A549 (cell line): ENCODE results near the gene PAN3. TPM values are rescaled to one million over a fixed set of nuclear protein-coding genes. Genes with fewer than 3 reads are reported as not detected.

Experiments used
- ATAC-seq, 2 experiments: fragments of 200-7000 bp in 1 of 2; fragments of >200 bp in 1 of 2; cut with Nextera tagmentation in 1 of 2; cut with Tn5 transposase in 1 of 2; 3 replicates each; pipeline versions ENCODE4 v1.8.0 to v1.9.1; 2018 to 2020; ENCODE audit warnings: mild to moderate bottlenecking in 1 of 2, moderate library complexity in 1 of 2
- CTCF ChIA-PET: fragments of 300-600 bp; sonication (Branson Sonifier 250); formaldehyde crosslinking; extraction: SDS; loops from one replicate; lab custom pipeline; 2021; ENCODE audit warnings: antibody characterized with exemption, inconsistent platforms; lab: Yijun Ruan, JAX
- POLR2A ChIA-PET: fragments of 350-600 bp; formaldehyde crosslinking; extraction: SDS; loops from one replicate; lab custom pipeline; 2021; ENCODE audit warnings: antibody characterized with exemption, inconsistent platforms; lab: Yijun Ruan, JAX
- DNase-seq, 2 experiments: peaks; one replicate each; pipeline versions ENCODE4 v3.0.0 to v3.0.0-alpha.2; 2011 to 2016; ENCODE audit warnings: low read depth in 1 of 2, low spot score in 1 of 2
- FAIRE-seq: peaks from 2 replicates; lab custom pipeline; 2011; peaks lifted over from hg19 to GRCh38; lab: Jason Lieb, UNC
- H3K27ac ChIP-seq, 2 experiments: fragments of >200 bp; sonication (Bioruptor Twin); formaldehyde crosslinking; 3 replicates each; pipeline ENCODE4 v1.5.1; 2016 to 2017
- H3K4me1 ChIP-seq: fragments of >200 bp; sonication (Bioruptor Twin); formaldehyde crosslinking; 3 replicates; pipeline ENCODE4 v1.6.1; 2016
- H3K4me2 ChIP-seq: fragments of >200 bp; sonication (Bioruptor Twin); formaldehyde crosslinking; 3 replicates; pipeline ENCODE4 v1.6.1; 2016
- H3K4me3 ChIP-seq: fragments of >200 bp; sonication (Bioruptor Twin); formaldehyde crosslinking; 3 replicates; pipeline ENCODE4 v1.5.1; 2016
- H3K9me3 ChIP-seq: fragments of >200 bp; sonication (Bioruptor Twin); formaldehyde crosslinking; 3 replicates; pipeline ENCODE4 v1.6.1; 2016
- BHLHE40 ChIP-seq: IDR thresholded peaks from 2 replicates; pipeline ENCODE4 v1.6.1; 2012; ENCODE audit warnings: low read depth, low read length, inconsistent platforms
- CBX2 ChIP-seq: fragments of 200-600 bp; sonication (generic); IDR thresholded peaks from 2 replicates; pipeline ENCODE4 v1.6.1; 2016; ENCODE audit warnings: low read depth, mild to moderate bottlenecking, borderline replicate concordance
- EHMT2 ChIP-seq: fragments of 200-600 bp; sonication (generic); IDR thresholded peaks from 2 replicates; pipeline ENCODE4 v1.6.1; 2016; ENCODE audit warnings: antibody characterized with exemption, low read depth, mild to moderate bottlenecking, moderate library complexity
- EP300 ChIP-seq, 2 experiments: fragments of >200 bp; sonication (Bioruptor Twin); formaldehyde crosslinking; IDR thresholded peaks; 2 replicates in 1 of 2; 3 replicates in 1 of 2; pipeline ENCODE4 v1.6.1; 2016 to 2017
- FOSB ChIP-seq: fragments of 250-450 bp; sonication (Bioruptor Pico); IDR thresholded peaks from 2 replicates; pipeline ENCODE4 v1.5.0; 2020; ENCODE audit warnings: mild to moderate bottlenecking, moderate library complexity
- FOSL2 ChIP-seq, 2 experiments: fragments of 450-650 bp in 1 of 2; fragments of >200 bp in 1 of 2; sonication (Bioruptor Twin) in 1 of 2; formaldehyde crosslinking; IDR thresholded peaks; 2 replicates each; pipeline versions ENCODE4 v1.5.0 to v1.6.1; 2016 to 2020; ENCODE audit warnings: mild to moderate bottlenecking in 1 of 2, moderate library complexity in 1 of 2
- GATA3 ChIP-seq: IDR thresholded peaks from 2 replicates; pipeline ENCODE4 v1.6.1; 2012; ENCODE audit warnings: borderline replicate concordance
- HEYL ChIP-seq: fragments of 250-450 bp; sonication (Bioruptor Pico); IDR thresholded peaks from 2 replicates; pipeline ENCODE4 v1.8.0; 2021; ENCODE audit warnings: mild to moderate bottlenecking, moderate library complexity
- HOXB13 ChIP-seq: fragments of 250-450 bp; sonication (Bioruptor Pico); IDR thresholded peaks from 2 replicates; pipeline ENCODE4 v1.5.0; 2020; ENCODE audit warnings: low read depth, mild to moderate bottlenecking, moderate library complexity
- KDM1A ChIP-seq: fragments of 200-600 bp; sonication (generic); IDR thresholded peaks from 2 replicates; pipeline ENCODE4 v1.6.1; 2016; ENCODE audit warnings: low read depth, mild to moderate bottlenecking
- MAFK ChIP-seq: fragments of 450-650 bp; IDR thresholded peaks from 2 replicates; pipeline ENCODE4 v1.6.1; 2014; ENCODE audit not compliant: partially characterized antibody
- POLR2A ChIP-seq: IDR thresholded peaks from 2 replicates; pipeline ENCODE4 v1.6.1; 2012; ENCODE audit warnings: mild to moderate bottlenecking, low read length
- RARB ChIP-seq: fragments of 250-450 bp; sonication (Bioruptor Pico); IDR thresholded peaks from 2 replicates; pipeline ENCODE4 v1.8.0; 2021; ENCODE audit warnings: mild to moderate bottlenecking, moderate library complexity
- RFX5 ChIP-seq: fragments of 450-650 bp; IDR thresholded peaks from 2 replicates; pipeline ENCODE4 v1.7.1; 2014; ENCODE audit warnings: antibody characterized with exemption, mild to moderate bottlenecking, moderate library complexity
- SMC3 ChIP-seq: fragments of >200 bp; sonication (Bioruptor Twin); formaldehyde crosslinking; IDR thresholded peaks from 3 replicates; pipeline ENCODE4 v1.6.1; 2018; ENCODE audit warnings: inconsistent platforms
- ZC3H11A ChIP-seq: fragments of 450-650 bp; IDR thresholded peaks from 2 replicates; pipeline ENCODE4 v1.6.1; 2014; ENCODE audit warnings: antibody characterized with exemption, mild to moderate bottlenecking
- ZNF302 ChIP-seq: fragments of 250-450 bp; sonication (Bioruptor Pico); IDR thresholded peaks from 2 replicates; pipeline ENCODE4 v1.9.0; 2021; ENCODE audit warnings: inconsistent platforms, mild to moderate bottlenecking, moderate library complexity
- WGBS: methylation state at CpG from one replicate; pipeline ENCODE4 v1.1.6; 2017; ENCODE audit errors: missing lambda C conversion rate; 5-methylcytosine and 5-hydroxymethylcytosine counted together
- polyA plus RNA-seq, 4 experiments: library from polyadenylated mRNA; depleted of rRNA in 3 of 4; stranded (reverse); fragments of >200 nt; fragmentation: RNase III in 1 of 4; extraction: RNeasy Plus Mini Kit Qiagen cat#74134 plus additional on column Dnase treatment in 1 of 4; gene quantifications; 2 replicates in 3 of 4; 3 replicates in 1 of 4; pipeline ENCODE4 v1.2.3, GENCODE V29; 2011 to 2017
- TF ChIP-seq, protein P1 (sequence below): fragments of 200-600 bp; sonication (generic); IDR thresholded peaks from 2 replicates; pipeline ENCODE4 v1.6.1; 2016; ENCODE audit warnings: antibody characterized with exemption, mild to moderate bottlenecking, moderate library complexity
- TF ChIP-seq, protein P2 (sequence below): fragments of 450-650 bp; IDR thresholded peaks from 2 replicates; pipeline ENCODE4 v1.6.1; 2014; ENCODE audit warnings: antibody characterized with exemption
- TF ChIP-seq, protein P3 (sequence below): fragments of 150-350 bp; IDR thresholded peaks from 2 replicates; pipeline ENCODE4 v1.6.1; 2014; ENCODE audit warnings: low read depth, mild to moderate bottlenecking, low read length
- TF ChIP-seq, protein P4 (sequence below): IDR thresholded peaks from 2 replicates; pipeline ENCODE4 v1.6.1; 2012; ENCODE audit warnings: low read depth, borderline replicate concordance
- TF ChIP-seq, protein P5 (sequence below): IDR thresholded peaks from 2 replicates; pipeline ENCODE4 v1.6.1; 2012

Gene PAN3
- polyA plus RNA-seq, 2 of the 4 experiments (the other 2 are of a cell fraction) = 6.2 to 13.9 TPM

DNA sequence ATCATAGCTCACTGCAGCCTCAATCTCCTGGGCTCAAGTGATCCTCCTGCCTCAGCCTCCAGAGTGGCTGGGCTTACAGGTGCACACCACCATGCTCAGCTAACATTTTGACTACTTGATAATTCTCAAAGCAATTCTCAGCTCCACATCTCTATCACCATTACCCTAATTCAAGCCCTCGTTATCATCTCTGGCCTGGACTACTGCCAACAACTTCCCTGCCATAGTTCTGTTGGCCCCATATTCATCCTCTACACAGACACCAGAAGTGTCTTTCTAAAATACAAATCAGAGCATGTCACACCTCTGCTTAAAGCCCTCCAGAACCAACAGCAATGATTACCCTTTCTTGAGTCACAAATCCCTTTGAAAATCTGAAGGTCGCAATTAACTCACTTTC is 45.9 kb upstream of the PAN3 start:
- ATAC-seq = no peak
- WGBS = 20% methylated on average over 2 of the region's 2 CpGs
- H3K4me3 ChIP-seq = no peak overlapping the region
- H3K4me2 ChIP-seq = no peak overlapping the region
- CTCF ChIA-PET = no interaction called here
- H3K9me3 ChIP-seq = no peaks in the 10 kb centered on the region
- H3K4me1 ChIP-seq = no peaks in the 10 kb centered on the region
- TF ChIP-seq, protein P1, sequence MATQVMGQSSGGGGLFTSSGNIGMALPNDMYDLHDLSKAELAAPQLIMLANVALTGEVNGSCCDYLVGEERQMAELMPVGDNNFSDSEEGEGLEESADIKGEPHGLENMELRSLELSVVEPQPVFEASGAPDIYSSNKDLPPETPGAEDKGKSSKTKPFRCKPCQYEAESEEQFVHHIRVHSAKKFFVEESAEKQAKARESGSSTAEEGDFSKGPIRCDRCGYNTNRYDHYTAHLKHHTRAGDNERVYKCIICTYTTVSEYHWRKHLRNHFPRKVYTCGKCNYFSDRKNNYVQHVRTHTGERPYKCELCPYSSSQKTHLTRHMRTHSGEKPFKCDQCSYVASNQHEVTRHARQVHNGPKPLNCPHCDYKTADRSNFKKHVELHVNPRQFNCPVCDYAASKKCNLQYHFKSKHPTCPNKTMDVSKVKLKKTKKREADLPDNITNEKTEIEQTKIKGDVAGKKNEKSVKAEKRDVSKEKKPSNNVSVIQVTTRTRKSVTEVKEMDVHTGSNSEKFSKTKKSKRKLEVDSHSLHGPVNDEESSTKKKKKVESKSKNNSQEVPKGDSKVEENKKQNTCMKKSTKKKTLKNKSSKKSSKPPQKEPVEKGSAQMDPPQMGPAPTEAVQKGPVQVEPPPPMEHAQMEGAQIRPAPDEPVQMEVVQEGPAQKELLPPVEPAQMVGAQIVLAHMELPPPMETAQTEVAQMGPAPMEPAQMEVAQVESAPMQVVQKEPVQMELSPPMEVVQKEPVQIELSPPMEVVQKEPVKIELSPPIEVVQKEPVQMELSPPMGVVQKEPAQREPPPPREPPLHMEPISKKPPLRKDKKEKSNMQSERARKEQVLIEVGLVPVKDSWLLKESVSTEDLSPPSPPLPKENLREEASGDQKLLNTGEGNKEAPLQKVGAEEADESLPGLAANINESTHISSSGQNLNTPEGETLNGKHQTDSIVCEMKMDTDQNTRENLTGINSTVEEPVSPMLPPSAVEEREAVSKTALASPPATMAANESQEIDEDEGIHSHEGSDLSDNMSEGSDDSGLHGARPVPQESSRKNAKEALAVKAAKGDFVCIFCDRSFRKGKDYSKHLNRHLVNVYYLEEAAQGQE = no peak
- TF ChIP-seq HEYL (CRISPR knock-in tag) = no peak
- TF ChIP-seq GATA3 = no peak
- TF ChIP-seq, protein P2, sequence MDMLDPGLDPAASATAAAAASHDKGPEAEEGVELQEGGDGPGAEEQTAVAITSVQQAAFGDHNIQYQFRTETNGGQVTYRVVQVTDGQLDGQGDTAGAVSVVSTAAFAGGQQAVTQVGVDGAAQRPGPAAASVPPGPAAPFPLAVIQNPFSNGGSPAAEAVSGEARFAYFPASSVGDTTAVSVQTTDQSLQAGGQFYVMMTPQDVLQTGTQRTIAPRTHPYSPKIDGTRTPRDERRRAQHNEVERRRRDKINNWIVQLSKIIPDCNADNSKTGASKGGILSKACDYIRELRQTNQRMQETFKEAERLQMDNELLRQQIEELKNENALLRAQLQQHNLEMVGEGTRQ = no peak
- no peak for DNase-seq
- H3K27ac ChIP-seq = no peak overlapping the region
- FAIRE-seq = no peak
- POLR2A ChIA-PET = no interaction called here

DNA sequence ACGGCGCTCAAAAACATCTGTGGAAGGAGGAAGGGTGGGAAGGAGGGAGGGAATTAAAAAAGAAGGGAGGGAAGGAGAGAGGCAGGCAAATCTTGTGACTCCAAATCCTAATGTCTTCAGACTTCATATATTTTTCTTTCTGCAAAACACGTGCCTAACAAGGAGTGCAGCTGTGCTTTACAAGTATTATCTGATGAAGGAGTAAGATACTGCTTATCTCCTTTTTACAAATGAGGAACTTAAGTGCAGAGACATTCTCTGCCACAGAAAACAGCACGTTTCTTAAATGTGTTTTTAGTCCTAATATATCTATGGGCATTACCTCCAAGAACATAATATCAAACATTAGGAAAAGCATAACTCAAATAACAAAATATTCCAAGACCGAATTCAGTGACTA is 44.5 kb upstream of the PAN3 start:
- Histone ChIP-seq H3K4me3 (no peak overlapping the region), H3K4me2 (no peak overlapping the region), H3K27ac (no peak overlapping the region), H3K4me1 (no peaks in the 10 kb centered on the region), H3K9me3 (peaks cover 6% of the 10 kb centered on the region; the same call in 1 of the 3 replicates)
- WGBS = 7% methylated on average over 5 of the region's 5 CpGs
- POLR2A ChIA-PET = no interaction called here
- FAIRE-seq (no peak), DNase-seq (no peak), ATAC-seq (no peak)
- CTCF ChIA-PET = no interaction called here
- TF ChIP-seq RFX5 = no peak
- TF ChIP-seq RARB = no peak
- no peak for TF ChIP-seq FOSB (CRISPR knock-in tag)
- no peak for TF ChIP-seq KDM1A
- TF ChIP-seq, protein P3, sequence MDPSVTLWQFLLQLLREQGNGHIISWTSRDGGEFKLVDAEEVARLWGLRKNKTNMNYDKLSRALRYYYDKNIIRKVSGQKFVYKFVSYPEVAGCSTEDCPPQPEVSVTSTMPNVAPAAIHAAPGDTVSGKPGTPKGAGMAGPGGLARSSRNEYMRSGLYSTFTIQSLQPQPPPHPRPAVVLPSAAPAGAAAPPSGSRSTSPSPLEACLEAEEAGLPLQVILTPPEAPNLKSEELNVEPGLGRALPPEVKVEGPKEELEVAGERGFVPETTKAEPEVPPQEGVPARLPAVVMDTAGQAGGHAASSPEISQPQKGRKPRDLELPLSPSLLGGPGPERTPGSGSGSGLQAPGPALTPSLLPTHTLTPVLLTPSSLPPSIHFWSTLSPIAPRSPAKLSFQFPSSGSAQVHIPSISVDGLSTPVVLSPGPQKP = no peak
- TF ChIP-seq, protein P4, sequence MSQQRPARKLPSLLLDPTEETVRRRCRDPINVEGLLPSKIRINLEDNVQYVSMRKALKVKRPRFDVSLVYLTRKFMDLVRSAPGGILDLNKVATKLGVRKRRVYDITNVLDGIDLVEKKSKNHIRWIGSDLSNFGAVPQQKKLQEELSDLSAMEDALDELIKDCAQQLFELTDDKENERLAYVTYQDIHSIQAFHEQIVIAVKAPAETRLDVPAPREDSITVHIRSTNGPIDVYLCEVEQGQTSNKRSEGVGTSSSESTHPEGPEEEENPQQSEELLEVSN = no peak
- TF ChIP-seq POLR2A = no peak
- TF ChIP-seq, protein P5, sequence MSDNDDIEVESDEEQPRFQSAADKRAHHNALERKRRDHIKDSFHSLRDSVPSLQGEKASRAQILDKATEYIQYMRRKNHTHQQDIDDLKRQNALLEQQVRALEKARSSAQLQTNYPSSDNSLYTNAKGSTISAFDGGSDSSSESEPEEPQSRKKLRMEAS = no peak

DNA sequence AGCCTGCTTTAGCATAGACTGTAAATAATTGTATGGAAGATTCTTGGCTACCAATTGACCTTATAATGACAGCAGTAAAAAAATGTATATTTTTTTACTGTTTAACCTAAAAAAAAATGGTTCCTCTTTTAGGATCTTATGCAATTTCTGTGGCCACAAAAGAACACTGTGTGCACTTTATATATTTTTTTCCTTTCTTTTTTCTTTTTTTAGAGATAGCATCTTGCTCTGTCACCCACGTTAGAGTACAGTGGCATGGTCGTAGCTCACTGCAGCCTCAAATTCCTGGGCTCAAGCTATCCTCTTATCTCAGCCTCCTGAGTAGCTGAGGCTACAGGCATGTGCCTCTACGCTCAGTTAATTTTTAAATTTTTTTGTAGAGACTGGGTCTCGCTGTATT is 44.0 kb upstream of the PAN3 start:
- ATAC-seq (no peak), DNase-seq (no peak), FAIRE-seq (no peak)
- CTCF ChIA-PET = interaction anchor here (0.7 kb wide), 1 partner anchor 543 kb away, joined by 5 read pairs; no protein-coding TSS in a partner anchor
- Histone ChIP-seq H3K4me3 (no peak overlapping the region), H3K4me1 (no peaks in the 10 kb centered on the region), H3K9me3 (peaks cover 8% of the 10 kb centered on the region; the same call in 1 of the 3 replicates), H3K4me2 (no peak overlapping the region), H3K27ac (no peak overlapping the region)
- POLR2A ChIA-PET = no interaction called here
- TF ChIP-seq ZC3H11A = no peak
- TF ChIP-seq ZNF302 (CRISPR knock-in tag) = no peak
- TF ChIP-seq SMC3 = no peak
- no peak for TF ChIP-seq FOSL2 (IDR thresholded peaks at IDR 0.05)
- no peak for TF ChIP-seq FOSL2 (CRISPR knock-in tag; IDR thresholded peaks at IDR 0.05)
- TF ChIP-seq HOXB13 (CRISPR knock-in tag) = no peak
- no peak for TF ChIP-seq HEYL (CRISPR knock-in tag)
- no peak for TF ChIP-seq BHLHE40
- no peak for TF ChIP-seq RARB
- TF ChIP-seq EHMT2 = no peak
- no peak for TF ChIP-seq MAFK
- no peak for TF ChIP-seq CBX2
- no peak for TF ChIP-seq EP300 (IDR thresholded peaks at IDR 0.05)
- 44% methylated on average over 4 of the region's 4 CpGs for WGBS
